HAP-1 (cell line): Measurements from ENCODE around the gene SVOP.
A peak's percentile ranks its signal among the peaks of the same experiment; 100 is the strongest.
"Not testable (repeated sequence)": the region's sequence is repeated elsewhere in the genome, so short reads cannot be mapped to it uniquely, and the experiment has no call there.

Source experiments
- DNase-seq, 2 experiments: peaks; one replicate each; pipeline ENCODE4 v3.0.0-alpha.2; 2016 to 2020; ENCODE audit warnings: low spot score in 2 of 2
- H3K27me3 ChIP-seq: fragments of 250-450 bp; sonication (Bioruptor Pico); 2 replicates; pipeline ENCODE4 v1.5.1; 2020; ENCODE audit warnings: low read depth, mild to moderate bottlenecking, moderate library complexity
- H3K36me3 ChIP-seq: fragments of 250-450 bp; sonication (Bioruptor Pico); replicated peaks from 2 replicates; pipeline ENCODE4 v1.5.1; 2020; ENCODE audit warnings: mild to moderate bottlenecking
- H3K4me1 ChIP-seq: fragments of 250-450 bp; sonication (Bioruptor Pico); 2 replicates; pipeline ENCODE4 v1.5.1; 2020; ENCODE audit warnings: mild to moderate bottlenecking
- H3K4me3 ChIP-seq: fragments of 250-450 bp; sonication (Bioruptor Pico); 2 replicates; pipeline ENCODE4 v1.5.1; 2020; ENCODE audit warnings: mild to moderate bottlenecking, moderate library complexity
- H3K9me3 ChIP-seq: fragments of 250-450 bp; sonication (Bioruptor Pico); 2 replicates; pipeline ENCODE4 v1.5.1; 2020; ENCODE audit warnings: mild to moderate bottlenecking, moderate library complexity
- in situ Hi-C: fragments of 300-500 bp; cut with MboI; formaldehyde crosslinking; loops from 3 replicates; pipeline ENCODE4 v1.14.3; 2020; ENCODE audit warnings: low sequenced_read_pairs, inconsistent platforms, mixed read lengths

SVOP gene

GRCh38 chr12:109016978-109017377 is 3.9 kb downstream of the SVOP start:
- Histone ChIP-seq H3K9me3 (no peaks in the 10 kb centered on the region), H3K27me3 (peaks cover 3% of the 10 kb centered on the region; the same call in 1 of the 2 replicates), H3K4me3 (no peak overlapping the region), H3K4me1 (no peaks in the 10 kb centered on the region), H3K36me3 (no peaks in the 10 kb centered on the region)
- in situ Hi-C loops = no loop called here
- DNase-seq = no peak

GRCh38 chr12:109016016-109016415 is 4.9 kb downstream of the SVOP start:
- in situ Hi-C loops = no loop called here
- no peaks in the 10 kb centered on the region for H3K4me1 ChIP-seq
- DNase-seq = no peak
- H3K9me3 ChIP-seq = no peaks in the 10 kb centered on the region
- H3K4me3 ChIP-seq = no peak overlapping the region
- no peaks in the 10 kb centered on the region for H3K36me3 ChIP-seq
- peaks cover 3% of the 10 kb centered on the region for H3K27me3 ChIP-seq

GRCh38 chr12:109014984-109015765 is 5.7 kb downstream of the SVOP start:
- H3K36me3 ChIP-seq = no peaks in the 10 kb centered on the region
- peaks cover 3% of the 10 kb centered on the region for H3K27me3 ChIP-seq
- DNase-seq = no peak
- in situ Hi-C loops = no loop called here
- H3K9me3 ChIP-seq = no peaks in the 10 kb centered on the region
- H3K4me1 ChIP-seq = peaks cover 4% of the 10 kb centered on the region; the same call in 1 of the 2 replicates
- H3K4me3 ChIP-seq = no peak overlapping the region

- Histone ChIP-seq H3K27me3 (no peaks in the 10 kb centered on the region; the same call in none of the 2 replicates), H3K36me3 (no peaks in the 10 kb centered on the region), H3K4me1 (peaks cover 4% of the 10 kb centered on the region), H3K9me3 (no peaks in the 10 kb centered on the region), H3K4me3 (no peak overlapping the region)
- in situ Hi-C loops = no loop called here
- peak; percentile 59 to 84 for DNase-seq
Observed at GRCh38 chr12:109010259-109010658, 10.6 kb downstream of the SVOP start.

GRCh38 chr12:109009766-109010165 is 11.1 kb downstream of the SVOP start:
- no peaks in the 10 kb centered on the region; the same call in none of the 2 replicates for H3K27me3 ChIP-seq
- no peaks in the 10 kb centered on the region for H3K9me3 ChIP-seq
- H3K36me3 ChIP-seq = no peaks in the 10 kb centered on the region
- in situ Hi-C loops = no loop called here
- DNase-seq = no peak
- no peak overlapping the region for H3K4me3 ChIP-seq
- peaks cover 4% of the 10 kb centered on the region for H3K4me1 ChIP-seq

- Histone ChIP-seq H3K4me1 (no peaks in the 10 kb centered on the region), H3K36me3 (no peaks in the 10 kb centered on the region), H3K27me3 (peaks cover 3% of the 10 kb centered on the region), H3K4me3 (no peak overlapping the region), H3K9me3 (no peaks in the 10 kb centered on the region)
- no peak for DNase-seq
- in situ Hi-C loops = no loop called here
Observed at GRCh38 chr12:109004017-109004416, 16.9 kb downstream of the SVOP start.

- no peak for DNase-seq
- Histone ChIP-seq H3K4me3 (no peak overlapping the region), H3K36me3 (no peaks in the 10 kb centered on the region), H3K9me3 (no peaks in the 10 kb centered on the region), H3K27me3 (peaks cover 5% of the 10 kb centered on the region; the same call in 1 of the 2 replicates), H3K4me1 (no peaks in the 10 kb centered on the region)
- in situ Hi-C loops = no loop called here
Observed at GRCh38 chr12:108996320-108996719, 24.5 kb downstream of the SVOP start.

- DNase-seq = no peak
- Histone ChIP-seq H3K4me3 (no peak overlapping the region), H3K9me3 (no peaks in the 10 kb centered on the region), H3K4me1 (no peaks in the 10 kb centered on the region), H3K36me3 (no peaks in the 10 kb centered on the region), H3K27me3 (peaks cover 5% of the 10 kb centered on the region; the same call in 1 of the 2 replicates)
- in situ Hi-C loops = no loop called here
Observed at GRCh38 chr12:108995370-108995992, 25.4 kb downstream of the SVOP start.

- DNase-seq, H3K9me3 ChIP-seq, H3K4me1 ChIP-seq, H3K27me3 ChIP-seq, H3K36me3 ChIP-seq, in situ Hi-C loops, H3K4me3 ChIP-seq: not testable (repeated sequence)
Observed at GRCh38 chr12:108990103-108990502, 30.8 kb downstream of the SVOP start.

- H3K9me3 ChIP-seq = no peaks in the 10 kb centered on the region
- H3K27me3 ChIP-seq = peaks cover 3% of the 10 kb centered on the region; the same call in 1 of the 2 replicates
- H3K4me3 ChIP-seq = no peak overlapping the region
- DNase-seq = no peak
- in situ Hi-C loops = no loop called here
- H3K36me3 ChIP-seq = no peaks in the 10 kb centered on the region
- no peaks in the 10 kb centered on the region for H3K4me1 ChIP-seq
Observed at GRCh38 chr12:108989376-108989775, 31.5 kb downstream of the SVOP start.

GRCh38 chr12:108985750-108986149 is 35.1 kb downstream of the SVOP start:
- Histone ChIP-seq H3K36me3 (no peaks in the 10 kb centered on the region), H3K9me3 (no peaks in the 10 kb centered on the region), H3K4me1 (no peaks in the 10 kb centered on the region), H3K4me3 (no peak overlapping the region), H3K27me3 (no peaks in the 10 kb centered on the region)
- in situ Hi-C loops = no loop called here
- DNase-seq = no peak

- Histone ChIP-seq H3K36me3 (no peaks in the 10 kb centered on the region), H3K9me3 (no peaks in the 10 kb centered on the region), H3K4me3 (no peak overlapping the region), H3K4me1 (no peaks in the 10 kb centered on the region), H3K27me3 (0 out of 2 replicates have a peak, but pooled peaks cover 2% of the 10 kb centered on the region)
- in situ Hi-C loops = no loop called here
- no peak for DNase-seq
Observed at GRCh38 chr12:108983227-108983626, 37.6 kb downstream of the SVOP start.

GRCh38 chr12:108982621-108983219 is 38.1 kb downstream of the SVOP start:
- Histone ChIP-seq H3K9me3 (no peaks in the 10 kb centered on the region), H3K27me3 (0 out of 2 replicates have a peak, but pooled peaks cover 2% of the 10 kb centered on the region), H3K4me3 (no peak overlapping the region), H3K36me3 (no peaks in the 10 kb centered on the region), H3K4me1 (no peaks in the 10 kb centered on the region)
- DNase-seq = no peak
- in situ Hi-C loops = no loop called here

GRCh38 chr12:108981835-108982234 is 39.0 kb downstream of the SVOP start:
- Histone ChIP-seq H3K4me1 (no peaks in the 10 kb centered on the region), H3K4me3 (no peak overlapping the region), H3K36me3 (no peaks in the 10 kb centered on the region), H3K9me3 (no peaks in the 10 kb centered on the region), H3K27me3 (0 out of 2 replicates have a peak, but pooled peaks cover 2% of the 10 kb centered on the region)
- in situ Hi-C loops = no loop called here
- DNase-seq = no peak
